Measurements from ENCODE around the gene LCOR. TPM values are rescaled to one million over a fixed set of nuclear protein-coding genes. Genes with fewer than 3 reads are reported as not detected.

Gene LCOR
- total RNA-seq, 1 experiment from 2014 or later = 39.2 TPM

- intact Hi-C loops (cut with micrococcal nuclease; ENCODE audit: unreplicated experiment) = no loop called here
- no peaks in the 10 kb centered on the region for H3K27me3 ChIP-seq (replicated peaks; ENCODE audit: insufficient read depth, low read depth, low read length, poor library complexity)
- no peak overlapping the region for H3K4me3 ChIP-seq (ENCODE audit: low read depth, low read length, poor library complexity, severe bottlenecking)
- no peak overlapping the region for H3K27ac ChIP-seq (ENCODE audit: low read depth, low read length, poor library complexity, severe bottlenecking)
- ChIA-PET POLR2A (ENCODE audit: low non-redundant PET) (no interaction called here), CTCF (interaction anchor here (0.6 kb wide), 1 partner anchor 16 kb away, joined by 3 read pairs; no protein-coding TSS in a partner anchor)
- H3K36me3 ChIP-seq (ENCODE audit: insufficient read depth, low read length, poor library complexity, severe bottlenecking) = no peaks in the 10 kb centered on the region
- no peaks in the 10 kb centered on the region for H3K9me3 ChIP-seq (ENCODE audit: low read depth, low read length, poor library complexity, severe bottlenecking)
- TF ChIP-seq, protein P1, sequence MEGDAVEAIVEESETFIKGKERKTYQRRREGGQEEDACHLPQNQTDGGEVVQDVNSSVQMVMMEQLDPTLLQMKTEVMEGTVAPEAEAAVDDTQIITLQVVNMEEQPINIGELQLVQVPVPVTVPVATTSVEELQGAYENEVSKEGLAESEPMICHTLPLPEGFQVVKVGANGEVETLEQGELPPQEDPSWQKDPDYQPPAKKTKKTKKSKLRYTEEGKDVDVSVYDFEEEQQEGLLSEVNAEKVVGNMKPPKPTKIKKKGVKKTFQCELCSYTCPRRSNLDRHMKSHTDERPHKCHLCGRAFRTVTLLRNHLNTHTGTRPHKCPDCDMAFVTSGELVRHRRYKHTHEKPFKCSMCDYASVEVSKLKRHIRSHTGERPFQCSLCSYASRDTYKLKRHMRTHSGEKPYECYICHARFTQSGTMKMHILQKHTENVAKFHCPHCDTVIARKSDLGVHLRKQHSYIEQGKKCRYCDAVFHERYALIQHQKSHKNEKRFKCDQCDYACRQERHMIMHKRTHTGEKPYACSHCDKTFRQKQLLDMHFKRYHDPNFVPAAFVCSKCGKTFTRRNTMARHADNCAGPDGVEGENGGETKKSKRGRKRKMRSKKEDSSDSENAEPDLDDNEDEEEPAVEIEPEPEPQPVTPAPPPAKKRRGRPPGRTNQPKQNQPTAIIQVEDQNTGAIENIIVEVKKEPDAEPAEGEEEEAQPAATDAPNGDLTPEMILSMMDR (conservative IDR thresholded peaks at IDR 0.05; ENCODE audit: low read depth, low read length) = no peak
- no peak for TF ChIP-seq EZH2 (IDR thresholded peaks at IDR 0.05; ENCODE audit: borderline replicate concordance, low read depth, low read length, poor library complexity, severe bottlenecking)
- no peak for DNase-seq (ENCODE audit: low spot score)
- no peaks in the 10 kb centered on the region for H3K4me1 ChIP-seq (ENCODE audit: insufficient read depth, low read length, poor library complexity, severe bottlenecking)
- no TSS peak for BruUV-seq (replicated peaks)
These were observed 24.2 kb downstream of the LCOR start for GRCh38 chr10:96856317-96856716.

- POLR2A ChIA-PET (ENCODE audit: low non-redundant PET) = no interaction called here
- H3K27me3 ChIP-seq (replicated peaks; ENCODE audit: insufficient read depth, low read depth, low read length, poor library complexity) = no peaks in the 10 kb centered on the region
- CTCF ChIA-PET = no interaction called here
These were observed 25.4 kb downstream of the LCOR start for GRCh38 chr10:96857301-96858012.

GRCh38 chr10:96858038-96858705 lies 26.1 kb downstream of the LCOR start:
- Histone ChIP-seq H3K9me3 (ENCODE audit: low read depth, low read length, poor library complexity, severe bottlenecking) (no peaks in the 10 kb centered on the region), H3K4me3 (ENCODE audit: low read depth, low read length, poor library complexity, severe bottlenecking) (no peak overlapping the region), H3K36me3 (ENCODE audit: insufficient read depth, low read length, poor library complexity, severe bottlenecking) (no peaks in the 10 kb centered on the region), H3K27me3 (replicated peaks; ENCODE audit: insufficient read depth, low read depth, low read length, poor library complexity) (no peaks in the 10 kb centered on the region), H3K4me1 (ENCODE audit: insufficient read depth, low read length, poor library complexity, severe bottlenecking) (no peaks in the 10 kb centered on the region), H3K27ac (ENCODE audit: low read depth, low read length, poor library complexity, severe bottlenecking) (no peak overlapping the region)
- BruUV-seq (replicated peaks) = no TSS peak
- POLR2A ChIA-PET (ENCODE audit: low non-redundant PET) = no interaction called here
- CTCF ChIA-PET = no interaction called here
- TF ChIP-seq, protein P1 (conservative IDR thresholded peaks at IDR 0.05; ENCODE audit: low read depth, low read length) = no peak
- intact Hi-C loops (cut with micrococcal nuclease; ENCODE audit: unreplicated experiment) = no loop called here
- DNase-seq (ENCODE audit: low spot score) = no peak

More at GRCh38 chr10:96857301-96858012, 25.4 kb downstream of the LCOR start:
- BruUV-seq (replicated peaks) = no TSS peak
- Histone ChIP-seq H3K36me3 (ENCODE audit: insufficient read depth, low read length, poor library complexity, severe bottlenecking) (no peaks in the 10 kb centered on the region), H3K4me1 (ENCODE audit: insufficient read depth, low read length, poor library complexity, severe bottlenecking) (no peaks in the 10 kb centered on the region), H3K9me3 (ENCODE audit: low read depth, low read length, poor library complexity, severe bottlenecking) (no peaks in the 10 kb centered on the region), H3K4me3 (ENCODE audit: low read depth, low read length, poor library complexity, severe bottlenecking) (no peak overlapping the region), H3K27ac (ENCODE audit: low read depth, low read length, poor library complexity, severe bottlenecking) (no peak overlapping the region)
- TF ChIP-seq EZH2 (IDR thresholded peaks at IDR 0.05; ENCODE audit: borderline replicate concordance, low read depth, low read length, poor library complexity, severe bottlenecking) = no peak
- TF ChIP-seq, protein P1 (conservative IDR thresholded peaks at IDR 0.05; ENCODE audit: low read depth, low read length) = no peak
- no peak for DNase-seq (ENCODE audit: low spot score)
- intact Hi-C loops (cut with micrococcal nuclease; ENCODE audit: unreplicated experiment) = no loop called here

All from A673 (cell line).